ENCODE data around the gene CHST7.
"Not testable (repeated sequence)": the region's sequence is repeated elsewhere in the genome, so short reads cannot be mapped to it uniquely, and the experiment has no call there.

CHST7 gene, protein sequence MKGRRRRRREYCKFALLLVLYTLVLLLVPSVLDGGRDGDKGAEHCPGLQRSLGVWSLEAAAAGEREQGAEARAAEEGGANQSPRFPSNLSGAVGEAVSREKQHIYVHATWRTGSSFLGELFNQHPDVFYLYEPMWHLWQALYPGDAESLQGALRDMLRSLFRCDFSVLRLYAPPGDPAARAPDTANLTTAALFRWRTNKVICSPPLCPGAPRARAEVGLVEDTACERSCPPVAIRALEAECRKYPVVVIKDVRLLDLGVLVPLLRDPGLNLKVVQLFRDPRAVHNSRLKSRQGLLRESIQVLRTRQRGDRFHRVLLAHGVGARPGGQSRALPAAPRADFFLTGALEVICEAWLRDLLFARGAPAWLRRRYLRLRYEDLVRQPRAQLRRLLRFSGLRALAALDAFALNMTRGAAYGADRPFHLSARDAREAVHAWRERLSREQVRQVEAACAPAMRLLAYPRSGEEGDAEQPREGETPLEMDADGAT

DNA sequence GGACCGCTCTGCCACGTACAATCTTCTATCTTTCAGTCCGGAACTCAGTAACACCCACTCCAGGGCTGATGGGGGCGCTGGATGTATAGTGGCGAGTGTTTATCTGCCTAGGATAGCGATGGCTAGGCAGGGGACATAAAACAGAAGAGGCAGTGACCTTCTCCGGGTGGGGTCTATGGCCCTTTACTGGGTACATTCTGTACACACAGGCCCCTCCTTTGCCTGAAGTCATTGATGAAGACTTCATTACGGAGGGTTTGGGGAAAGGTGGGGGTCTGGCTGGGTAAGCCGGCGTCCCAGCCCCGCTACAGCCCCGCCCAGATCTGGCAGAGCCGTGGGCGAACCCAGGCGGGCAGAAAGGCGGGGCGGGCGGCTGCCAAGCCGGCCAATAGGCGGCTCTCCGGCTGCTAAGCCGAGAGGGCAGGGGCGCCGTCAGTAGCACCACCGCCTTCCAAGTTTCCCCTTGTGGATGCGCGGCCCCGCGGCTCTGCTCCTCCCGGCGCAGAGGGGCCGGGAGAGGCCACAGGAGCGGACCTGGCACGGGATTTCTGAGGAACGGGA lies at the start of gene CHST7:
CHST7 (plus strand) TSS at position 435 of the 561 bp plus-strand sequence. CDS start 167 bp downstream, outside the sequence.
- peak; percentile 74 for DNase-seq

DNA sequence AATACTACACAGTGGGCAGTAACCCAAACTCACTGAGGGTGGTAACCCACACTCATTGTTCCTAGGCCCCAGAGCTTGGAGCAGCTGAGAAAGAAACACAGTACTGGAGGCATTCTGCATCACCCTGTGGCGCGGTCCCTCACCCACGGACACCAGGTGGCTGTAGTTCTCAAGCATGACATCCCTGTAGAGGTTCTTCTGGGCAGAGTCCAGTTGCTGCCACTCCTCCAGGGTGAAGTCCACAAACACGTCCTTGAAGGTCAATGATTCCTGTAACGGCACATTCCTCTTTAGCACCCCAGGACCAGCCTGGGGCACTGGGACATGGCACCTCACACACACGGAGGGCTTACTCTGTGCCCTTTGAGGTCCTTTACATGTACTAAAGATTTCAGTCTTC lies 44.9 kb upstream of the CHST7 start:
- DNase-seq = not testable (repeated sequence)

DNA sequence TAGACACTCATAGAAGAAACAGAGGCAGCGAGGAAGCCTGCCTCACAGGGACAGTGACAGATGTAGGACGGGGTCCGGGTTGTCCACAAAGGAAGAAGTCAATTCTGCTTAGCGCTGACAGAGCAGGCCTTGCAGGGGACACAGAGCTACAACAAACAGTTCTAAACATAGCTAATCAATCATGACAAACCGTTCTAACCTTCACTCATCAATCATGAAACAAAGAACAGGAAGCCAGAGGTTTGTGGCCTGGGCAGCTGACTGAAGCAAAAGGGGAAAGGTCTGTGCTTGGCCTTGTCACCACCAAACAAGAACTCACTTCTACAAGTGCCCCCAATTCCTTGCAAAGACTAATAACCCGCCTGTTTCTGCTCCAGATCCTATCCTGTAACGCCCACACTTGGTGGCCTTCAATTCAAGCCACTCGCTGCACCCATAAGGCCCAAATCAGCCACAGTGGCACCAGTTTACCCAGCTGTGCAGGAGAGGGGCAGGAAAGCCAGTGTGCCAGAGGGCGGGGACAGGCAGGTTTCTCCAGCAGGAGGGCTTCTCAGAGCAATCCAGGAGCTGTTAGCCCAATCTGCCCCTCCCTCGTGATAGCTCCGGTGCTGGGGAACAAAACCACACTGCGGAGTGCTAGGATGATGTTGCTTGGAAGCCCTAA lies 43.7 kb upstream of the CHST7 start:
- not testable (repeated sequence) for DNase-seq

GRCh38 chrX:46530404-46530908 lies 43.1 kb upstream of the CHST7 start:
- not testable (repeated sequence) for DNase-seq

DNA sequence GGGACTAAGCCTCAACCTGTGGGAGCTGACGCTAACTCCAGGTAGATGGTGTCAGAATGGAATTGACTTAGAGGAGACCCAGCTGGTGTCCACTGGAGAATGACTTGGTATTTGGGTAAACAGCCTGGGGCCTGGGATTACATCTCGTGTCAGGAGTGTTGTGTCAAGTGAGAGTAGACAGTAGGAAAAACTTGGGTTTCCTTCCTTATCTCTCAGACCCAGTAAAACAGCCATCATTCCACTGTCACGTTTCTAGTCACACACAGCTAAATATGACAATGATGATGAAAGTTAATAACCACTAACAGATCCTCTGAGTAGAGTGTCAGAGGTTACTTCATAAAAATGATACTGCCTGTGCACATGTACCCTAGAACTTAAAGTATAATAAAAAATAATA lies 42.1 kb upstream of the CHST7 start:
- DNase-seq = no peak

- no peak for DNase-seq
These were observed 30.1 kb upstream of the CHST7 start for GRCh38 chrX:46543441-46543840.

GRCh38 chrX:46544527-46544926 lies 29.0 kb upstream of the CHST7 start:
- not testable (repeated sequence) for DNase-seq

DNA sequence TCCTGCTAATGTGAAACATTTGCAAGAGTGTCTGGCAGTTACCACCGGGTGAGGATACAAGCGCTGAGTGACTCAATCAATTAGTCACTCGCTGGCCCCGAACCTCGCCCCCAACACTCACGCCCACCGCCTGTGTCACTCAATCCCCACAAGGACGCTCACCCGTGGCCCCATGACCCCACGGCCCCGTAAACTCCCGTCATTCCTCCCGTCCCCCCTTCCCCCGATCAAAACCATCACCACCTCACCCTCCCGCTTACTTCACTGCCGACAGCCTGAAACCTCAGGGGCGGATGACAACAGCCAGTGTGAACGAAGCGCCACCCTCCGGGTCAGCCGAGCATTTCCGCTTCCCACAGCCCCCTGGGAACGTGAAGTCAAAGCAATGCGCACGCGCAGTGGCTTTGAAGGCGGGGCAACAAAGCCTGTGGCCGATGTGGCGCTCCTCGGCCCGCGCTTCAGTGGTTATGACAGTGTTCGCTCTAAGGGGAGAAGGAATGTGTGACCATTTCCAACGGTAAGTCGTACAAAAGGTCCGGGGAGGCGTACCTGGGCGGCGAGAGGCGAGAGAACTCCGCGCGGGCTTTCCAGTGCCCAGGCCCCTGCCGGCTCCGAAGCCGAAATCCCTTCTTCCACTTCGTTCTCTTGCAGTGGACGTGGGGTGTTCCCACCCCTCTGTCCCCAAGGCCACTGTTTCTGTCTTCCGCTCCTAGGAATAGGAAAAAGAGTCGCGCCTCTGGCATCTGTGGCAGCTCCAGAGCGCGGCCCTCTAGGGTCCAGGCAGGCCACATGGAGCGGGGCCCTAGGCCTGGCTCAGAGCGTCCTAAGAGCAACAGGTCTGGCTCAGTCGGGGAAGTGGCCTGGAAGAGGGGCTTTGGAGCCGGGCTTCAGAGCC lies 28.2 kb upstream of the CHST7 start, which contains the start of gene ZNF674:
ZNF674 (minus strand) TSS at position 311 of the 895 bp plus-strand sequence. CDS start 3,334 bp downstream, outside the sequence.
- DNase-seq = peak; percentile 91

DNA sequence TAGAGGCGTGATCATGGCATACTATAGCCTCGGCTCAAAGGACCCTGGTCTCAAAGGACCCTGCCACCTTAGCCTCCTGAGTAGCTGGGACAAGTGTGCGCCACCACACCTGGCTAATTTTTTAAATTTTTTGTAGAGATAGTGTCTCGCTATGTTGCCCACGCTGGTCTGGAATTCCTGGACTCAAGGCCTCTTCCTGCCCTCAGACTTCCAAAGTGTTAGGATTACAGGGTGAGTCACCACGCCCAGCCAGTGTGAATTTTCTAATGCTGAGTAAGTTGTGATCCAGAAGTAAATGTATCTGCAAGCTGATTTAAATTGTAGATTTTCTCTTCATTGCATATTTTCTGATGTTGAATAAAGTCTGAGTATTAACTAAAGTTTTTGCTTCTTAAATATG lies 25.7 kb upstream of the CHST7 start:
- no peak for DNase-seq

DNA sequence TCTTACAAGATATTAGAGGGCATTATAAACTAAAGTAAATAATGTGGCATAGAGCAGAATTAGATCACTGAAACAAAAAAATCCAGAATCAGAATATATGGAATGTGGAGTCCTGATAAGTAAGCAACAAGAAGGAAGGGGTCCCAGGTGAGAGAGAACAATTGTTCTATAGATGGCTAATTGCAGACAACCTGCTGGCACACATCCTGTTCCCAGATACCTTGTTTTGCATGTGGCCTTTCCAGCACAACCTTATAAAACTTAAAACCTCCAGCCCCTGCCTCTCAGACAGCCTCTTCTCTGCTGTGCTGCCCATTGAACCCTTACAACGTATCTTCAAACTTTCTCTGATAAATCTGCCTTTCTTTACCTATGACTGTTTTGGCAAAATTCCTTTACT lies 23.7 kb upstream of the CHST7 start:
- no peak for DNase-seq

DNA sequence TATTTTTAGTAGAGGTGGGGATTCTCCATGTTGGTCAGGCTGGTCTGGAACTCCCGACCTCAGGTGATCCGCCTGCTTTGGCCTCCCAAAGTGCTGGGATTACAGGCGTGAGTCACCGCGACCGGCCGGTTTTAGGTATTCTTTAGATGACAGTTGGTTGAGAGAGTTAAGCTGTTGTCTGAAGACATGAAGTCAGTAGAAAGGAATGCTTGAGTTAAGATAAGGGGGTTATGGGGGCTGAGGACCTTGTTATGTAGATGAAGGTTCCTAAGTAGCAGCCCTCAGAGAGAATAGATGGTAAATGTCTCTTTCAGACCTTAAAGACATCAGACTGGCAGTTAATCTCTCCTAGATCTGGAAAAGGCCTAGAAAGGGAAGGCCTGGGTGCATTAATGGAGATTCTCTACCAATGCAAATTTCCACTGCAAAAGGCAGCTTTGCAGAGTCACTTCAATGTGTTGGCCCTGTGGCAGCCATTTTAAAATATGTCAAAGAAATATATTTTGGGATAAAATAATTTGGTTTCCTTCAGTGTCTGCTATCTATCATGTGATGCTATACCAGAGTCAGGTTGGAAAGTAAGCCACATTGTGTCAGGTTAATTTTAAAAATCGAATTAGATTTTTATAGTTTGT lies 22.0 kb upstream of the CHST7 start:
- no peak for DNase-seq

GRCh38 chrX:46553935-46554334 lies 19.6 kb upstream of the CHST7 start:
- DNase-seq = no peak

GRCh38 chrX:46554942-46555341 lies 18.6 kb upstream of the CHST7 start:
- no peak for DNase-seq

GRCh38 chrX:46559062-46559461 lies 14.5 kb upstream of the CHST7 start:
- no peak for DNase-seq

GRCh38 chrX:46561824-46562657 lies 11.5 kb upstream of the CHST7 start:
- no peak for DNase-seq

GRCh38 chrX:46567388-46567787 lies 6.2 kb upstream of the CHST7 start:
- no peak for DNase-seq

DNA sequence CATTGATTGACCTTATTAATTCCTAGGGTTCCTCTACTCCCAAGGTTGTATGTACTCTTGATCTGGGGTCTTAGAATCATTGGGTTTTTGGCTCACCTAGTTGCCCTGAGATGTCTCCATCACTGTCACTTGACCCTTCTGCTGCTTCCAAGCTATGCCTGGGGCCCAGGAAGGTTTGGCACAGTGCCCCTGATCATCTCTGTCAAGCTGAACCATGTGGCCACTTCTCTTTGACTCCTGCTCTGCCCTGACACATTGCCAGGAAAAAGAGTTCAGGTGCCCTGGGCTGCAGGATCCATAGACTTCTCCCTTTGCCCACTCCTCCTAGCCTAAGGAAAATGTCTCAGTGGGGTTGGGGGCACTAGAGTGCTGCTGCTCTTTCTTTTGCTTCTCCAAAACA lies 3.9 kb upstream of the CHST7 start:
- DNase-seq = no peak

- DNase-seq = no peak
These were observed 1.9 kb upstream of the CHST7 start for GRCh38 chrX:46571423-46572339.

DNA sequence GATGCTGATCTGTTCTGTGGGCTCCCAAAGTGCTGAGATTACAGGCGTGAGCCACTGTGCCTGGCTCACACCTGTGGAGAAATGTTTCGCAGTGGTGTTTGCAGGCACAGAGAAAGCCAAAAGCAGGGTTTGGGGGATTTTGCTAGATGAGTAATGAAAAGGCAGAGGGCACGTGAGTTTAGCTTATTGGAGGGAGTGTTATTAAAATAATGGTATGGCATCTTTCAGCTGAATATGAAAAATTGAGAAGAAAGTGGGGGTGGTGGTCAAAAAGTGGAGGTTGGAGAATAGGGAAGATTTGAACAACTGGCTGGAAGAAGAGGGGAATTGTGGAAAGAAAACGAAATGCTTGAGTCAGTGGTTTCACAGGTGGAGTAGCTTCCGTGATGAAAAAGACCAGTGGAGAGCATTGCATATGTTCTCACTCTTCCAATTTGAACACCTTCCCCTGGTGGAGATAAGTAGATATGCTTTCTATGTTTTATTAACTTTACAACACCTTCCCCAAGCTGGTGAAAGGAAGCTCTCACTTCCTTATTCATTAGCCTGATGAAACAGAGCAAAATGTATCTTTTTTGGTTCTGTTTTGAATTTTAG lies 1.1 kb upstream of the CHST7 start:
- no peak for DNase-seq

All from NCI-H1694 (cell line).